Kidney epithelial cell (primary cell): ENCODE measurements around the gene TLCD5. TPM values are rescaled to one million over a fixed set of nuclear protein-coding genes. Genes with fewer than 3 reads are reported as not detected.

ENCODE experiments used
- DNase-seq: peaks from one replicate; pipeline ENCODE4 v3.0.0-alpha.2; 2010; ENCODE audit warnings: low read depth
- H3K27me3 ChIP-seq: 2 replicates; pipeline ENCODE4 v1.6.0; 2011; ENCODE audit warnings: low read length; ENCODE audit not compliant: control insufficient read depth, insufficient read depth
- H3K36me3 ChIP-seq: 2 replicates; pipeline ENCODE4 v1.5.1; 2011; ENCODE audit warnings: low read length; ENCODE audit not compliant: control insufficient read depth, insufficient read depth
- H3K4me3 ChIP-seq: 2 replicates; pipeline ENCODE4 v1.5.1; 2011; ENCODE audit warnings: low read depth, mild to moderate bottlenecking, control low read depth, low read length
- total RNA-seq: library from RNA; depleted of rRNA; stranded (reverse); fragments of >200 nt; gene quantifications from 2 replicates; pipeline ENCODE4 v1.2.3, GENCODE V29; 2015
- TF ChIP-seq, protein P1 (sequence below): IDR thresholded peaks from 2 replicates; pipeline ENCODE4 v1.5.1; 2011; ENCODE audit warnings: mild to moderate bottlenecking, moderate library complexity, low read length, control low read depth, inconsistent platforms; ENCODE audit not compliant: insufficient read depth, poor library complexity, severe bottlenecking

Gene TLCD5
- total RNA-seq, 1 donor from 2014 or later, result 9.3 TPM

DNA sequence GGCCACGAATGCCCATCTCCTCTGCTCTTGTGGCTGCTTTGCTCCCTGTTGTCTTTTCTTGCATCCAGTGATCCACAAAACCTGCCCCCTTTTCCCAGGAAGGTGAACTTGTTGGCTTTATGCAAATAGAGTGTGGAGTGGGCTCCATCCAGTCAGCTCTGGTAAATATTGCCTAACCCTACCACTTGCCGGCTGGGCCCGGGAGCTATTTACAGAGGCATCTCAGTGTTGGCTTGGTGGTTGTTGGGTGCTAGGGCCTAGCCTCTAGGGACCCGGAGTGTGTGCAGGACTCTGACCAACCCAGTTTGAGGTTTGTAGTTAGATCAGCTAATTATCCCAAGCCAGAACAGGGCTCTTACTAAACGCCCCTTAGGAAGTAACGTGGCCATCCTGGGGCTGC is 40.8 kb upstream of the TLCD5 start:
- TF ChIP-seq, protein P1, sequence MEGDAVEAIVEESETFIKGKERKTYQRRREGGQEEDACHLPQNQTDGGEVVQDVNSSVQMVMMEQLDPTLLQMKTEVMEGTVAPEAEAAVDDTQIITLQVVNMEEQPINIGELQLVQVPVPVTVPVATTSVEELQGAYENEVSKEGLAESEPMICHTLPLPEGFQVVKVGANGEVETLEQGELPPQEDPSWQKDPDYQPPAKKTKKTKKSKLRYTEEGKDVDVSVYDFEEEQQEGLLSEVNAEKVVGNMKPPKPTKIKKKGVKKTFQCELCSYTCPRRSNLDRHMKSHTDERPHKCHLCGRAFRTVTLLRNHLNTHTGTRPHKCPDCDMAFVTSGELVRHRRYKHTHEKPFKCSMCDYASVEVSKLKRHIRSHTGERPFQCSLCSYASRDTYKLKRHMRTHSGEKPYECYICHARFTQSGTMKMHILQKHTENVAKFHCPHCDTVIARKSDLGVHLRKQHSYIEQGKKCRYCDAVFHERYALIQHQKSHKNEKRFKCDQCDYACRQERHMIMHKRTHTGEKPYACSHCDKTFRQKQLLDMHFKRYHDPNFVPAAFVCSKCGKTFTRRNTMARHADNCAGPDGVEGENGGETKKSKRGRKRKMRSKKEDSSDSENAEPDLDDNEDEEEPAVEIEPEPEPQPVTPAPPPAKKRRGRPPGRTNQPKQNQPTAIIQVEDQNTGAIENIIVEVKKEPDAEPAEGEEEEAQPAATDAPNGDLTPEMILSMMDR, result no peak
- no peak overlapping the region for H3K4me3 ChIP-seq
- peaks cover 3% of the 10 kb centered on the region for H3K27me3 ChIP-seq
- no peak for DNase-seq
- no peaks in the 10 kb centered on the region for H3K36me3 ChIP-seq

DNA sequence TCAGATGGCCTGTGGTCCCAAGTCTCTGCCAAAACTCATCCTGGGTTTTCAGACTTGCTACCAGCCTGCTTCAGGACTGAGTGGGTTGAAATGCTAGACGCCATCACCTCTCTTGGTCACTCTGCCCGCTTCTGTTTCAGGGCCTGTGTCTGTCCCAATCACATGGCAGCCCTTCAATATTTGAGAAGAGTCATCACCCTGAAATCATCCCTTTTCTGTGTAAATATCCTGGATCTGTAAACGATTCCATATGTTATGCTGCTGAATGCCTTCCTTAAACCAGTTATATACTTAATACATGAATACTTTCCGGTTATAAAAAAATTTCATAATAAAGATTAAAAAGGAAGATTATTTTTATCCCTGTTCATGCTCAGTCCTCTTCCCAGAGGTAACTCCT is 39.8 kb upstream of the TLCD5 start:
- Histone ChIP-seq H3K36me3 (no peaks in the 10 kb centered on the region), H3K4me3 (no peak overlapping the region), H3K27me3 (peaks cover 3% of the 10 kb centered on the region)
- TF ChIP-seq, protein P1, result no peak
- no peak for DNase-seq

DNA sequence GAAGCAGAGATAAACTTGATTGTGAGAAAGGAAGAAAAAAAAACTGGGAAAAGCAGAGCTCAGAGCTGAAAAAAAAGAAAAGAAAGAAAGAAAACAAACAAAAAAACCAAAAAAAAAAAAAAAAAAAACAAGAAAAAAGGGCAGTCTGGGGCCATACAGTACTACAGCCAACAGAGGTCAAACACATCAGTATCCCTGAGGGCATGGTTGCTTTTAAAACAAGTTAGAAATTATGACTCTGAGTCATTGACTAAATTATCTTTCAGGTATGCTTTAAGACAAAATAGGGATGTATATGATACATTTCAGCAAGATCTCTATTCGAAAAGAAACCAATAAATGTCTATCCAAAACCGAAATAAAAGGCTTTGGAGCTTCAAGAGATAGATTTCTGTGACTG is 37.1 kb upstream of the TLCD5 start:
- DNase-seq, result no peak
- Histone ChIP-seq H3K27me3 (no peaks in the 10 kb centered on the region), H3K36me3 (no peaks in the 10 kb centered on the region), H3K4me3 (no peak overlapping the region)
- TF ChIP-seq, protein P1, result no peak

DNA sequence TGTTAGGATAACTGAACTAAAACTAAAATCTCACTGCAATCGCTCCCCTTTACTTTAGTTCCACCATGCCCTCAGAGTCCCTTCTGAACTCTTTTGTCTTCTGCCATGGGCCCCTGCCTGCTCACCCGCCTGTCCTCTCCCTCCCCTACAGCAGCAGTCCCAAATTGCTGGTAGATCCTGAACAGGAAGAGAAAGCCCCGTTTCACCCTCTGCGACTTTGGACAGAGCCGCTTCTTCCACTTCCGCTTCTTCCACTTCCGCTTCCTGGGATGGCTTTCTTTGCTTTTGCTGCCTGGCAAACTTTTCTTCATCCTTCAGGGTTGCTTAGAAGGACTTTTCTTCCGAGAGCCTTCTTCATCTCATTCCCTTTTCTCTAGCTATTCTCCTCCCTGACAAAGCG is 35.7 kb upstream of the TLCD5 start:
- H3K27me3 ChIP-seq, result peaks cover 3% of the 10 kb centered on the region
- DNase-seq, result no peak
- no peaks in the 10 kb centered on the region for H3K36me3 ChIP-seq
- TF ChIP-seq, protein P1, result no peak
- H3K4me3 ChIP-seq, result no peak overlapping the region

- TF ChIP-seq, protein P1, result no peak
- DNase-seq, result no peak
- peaks cover 3% of the 10 kb centered on the region for H3K27me3 ChIP-seq
- H3K36me3 ChIP-seq, result no peaks in the 10 kb centered on the region
- no peak overlapping the region for H3K4me3 ChIP-seq
Observed at GRCh38 chr11:120290956-120291355, 34.1 kb upstream of the TLCD5 start.

DNA sequence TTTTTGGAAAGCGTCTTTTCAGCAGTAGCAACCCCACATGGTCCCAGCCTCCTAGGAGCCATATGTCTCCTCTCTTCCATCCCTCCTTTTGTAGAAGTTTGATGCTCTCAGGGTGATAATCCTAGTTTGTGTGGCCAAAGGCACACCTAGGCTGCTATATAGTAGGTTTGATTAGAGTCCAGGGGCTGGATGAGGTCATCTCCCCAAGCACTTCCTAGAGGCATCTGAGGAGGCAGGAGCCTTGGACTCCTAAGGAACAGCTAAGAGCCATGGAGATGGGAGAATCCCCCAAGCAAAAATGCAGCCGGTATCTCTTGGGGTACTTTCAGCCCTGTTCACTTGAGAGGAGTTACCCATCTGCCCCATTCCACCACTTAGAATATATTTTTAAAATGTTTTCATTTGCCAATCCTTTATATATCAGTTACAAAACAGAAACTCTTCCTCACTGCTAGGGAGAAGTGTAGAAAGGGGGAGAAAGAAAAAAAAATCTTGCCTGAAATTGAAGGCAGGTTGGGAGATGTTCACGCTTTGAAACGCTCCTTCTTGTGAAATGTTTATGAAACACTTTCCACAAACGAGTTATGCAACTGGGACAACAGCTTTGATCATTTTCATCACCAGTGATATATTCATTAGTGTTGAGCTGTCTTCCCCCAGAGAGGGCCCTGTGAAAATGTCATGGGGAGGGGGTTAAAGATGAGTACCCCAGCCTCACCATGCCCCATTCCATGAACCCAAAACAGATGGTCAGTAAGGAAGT is 31.9 kb upstream of the TLCD5 start:
- no peak for DNase-seq
- Histone ChIP-seq H3K4me3 (no peak overlapping the region), H3K27me3 (peaks cover 4% of the 10 kb centered on the region), H3K36me3 (no peaks in the 10 kb centered on the region)
- TF ChIP-seq, protein P1, result no peak
